SK-N-DZ (cell line): ENCODE results near the gene PRX.
"Not testable (repeated sequence)": the region's sequence is repeated elsewhere in the genome, so short reads cannot be mapped to it uniquely, and the experiment has no call there.

Experiments used
- DNase-seq: peaks from one replicate; pipeline ENCODE4 v3.0.0-alpha.2; 2015; ENCODE audit warnings: low spot score

PRX gene

DNA sequence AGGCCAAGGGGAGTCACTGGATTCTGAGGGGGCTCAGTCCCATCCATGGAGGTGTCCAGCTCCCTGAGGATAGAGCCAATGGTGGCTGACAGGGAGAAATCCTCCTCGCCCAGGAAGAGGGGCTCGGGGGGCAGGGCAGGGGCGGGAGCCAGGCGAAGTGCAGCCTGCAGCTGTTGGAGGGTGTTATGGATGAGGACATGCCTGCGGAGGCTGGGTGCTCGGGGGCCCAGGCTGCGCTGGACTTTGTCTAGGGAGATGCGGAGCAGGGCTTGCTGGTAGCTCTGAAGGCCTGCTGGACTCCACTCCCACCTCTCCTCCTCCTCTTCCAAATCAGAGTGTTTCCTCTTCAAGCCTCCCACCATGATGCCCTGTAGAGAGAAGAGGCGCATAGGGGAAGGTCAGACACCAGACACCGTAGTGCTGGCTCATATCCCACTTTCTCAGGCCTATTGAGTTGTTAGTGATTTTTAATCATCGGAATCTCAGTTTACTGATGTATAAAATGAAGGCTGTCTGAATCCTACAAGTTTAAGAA lies 28.6 kb upstream of the PRX start:
- no peak for DNase-seq

GRCh38 chr19:40438284-40438683 lies 25.1 kb upstream of the PRX start:
- no peak for DNase-seq

DNA sequence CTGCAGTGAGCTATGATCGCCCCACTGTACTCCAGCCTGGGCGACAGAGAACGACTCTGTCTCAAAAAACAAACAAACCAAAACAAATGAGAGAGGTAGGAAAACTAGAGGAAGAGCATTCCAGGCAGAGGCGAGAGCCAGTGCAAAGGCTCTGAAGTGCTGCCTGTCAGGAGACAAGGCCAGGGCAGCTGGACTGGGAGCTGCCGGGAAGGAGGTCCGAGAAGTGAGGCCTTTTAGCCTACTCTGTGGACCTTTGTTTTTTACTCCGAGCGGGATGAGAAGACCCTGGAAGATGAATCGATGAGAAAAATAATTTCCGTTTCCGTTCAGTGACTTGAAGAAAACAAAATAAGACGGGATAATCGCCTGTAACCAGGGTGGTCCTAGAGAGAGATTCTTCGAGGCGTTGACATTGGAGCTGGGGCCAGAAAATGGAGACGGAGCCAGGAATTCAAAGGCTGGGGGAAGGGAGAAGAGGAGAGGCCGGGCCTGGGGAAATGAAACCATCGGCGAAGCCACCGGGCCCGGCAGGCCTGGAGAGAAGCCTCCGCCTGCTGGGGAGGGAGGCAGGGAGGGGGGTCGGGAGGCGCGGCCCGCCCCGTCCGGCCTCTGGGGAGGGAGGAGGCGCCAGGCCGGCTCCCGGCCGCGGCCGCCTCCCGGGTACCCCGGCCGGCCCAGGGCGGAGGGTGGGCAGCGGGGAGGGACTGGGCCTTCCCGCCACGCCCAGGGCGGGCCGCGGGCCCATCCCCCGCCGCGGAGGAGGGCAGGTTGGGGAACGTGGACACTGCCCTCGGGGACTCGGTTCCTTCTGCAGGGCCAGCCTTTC lies 20.4 kb upstream of the PRX start:
- DNase-seq, result peak; percentile 81

GRCh38 chr19:40432760-40433159 lies 19.6 kb upstream of the PRX start:
- DNase-seq, result not testable (repeated sequence)

DNA sequence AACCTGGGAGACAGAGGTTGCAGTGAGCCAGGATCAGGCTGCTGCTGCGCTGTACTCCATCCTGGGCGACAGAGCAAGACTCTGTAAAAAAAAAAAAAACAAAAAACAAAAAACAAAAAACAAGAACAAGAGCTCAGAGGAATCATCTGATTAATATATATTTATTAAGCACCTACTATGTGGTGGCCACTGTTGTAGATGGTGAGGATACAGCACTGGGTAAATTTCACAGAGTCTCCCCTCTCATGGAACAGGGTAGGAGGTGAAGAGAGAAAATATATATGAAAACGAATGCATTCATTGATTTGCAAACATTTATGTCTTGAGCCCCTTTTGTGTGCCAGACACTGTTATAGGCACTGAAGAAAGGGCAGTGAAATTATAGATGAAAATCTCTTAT lies 18.5 kb upstream of the PRX start:
- DNase-seq, result no peak

DNA sequence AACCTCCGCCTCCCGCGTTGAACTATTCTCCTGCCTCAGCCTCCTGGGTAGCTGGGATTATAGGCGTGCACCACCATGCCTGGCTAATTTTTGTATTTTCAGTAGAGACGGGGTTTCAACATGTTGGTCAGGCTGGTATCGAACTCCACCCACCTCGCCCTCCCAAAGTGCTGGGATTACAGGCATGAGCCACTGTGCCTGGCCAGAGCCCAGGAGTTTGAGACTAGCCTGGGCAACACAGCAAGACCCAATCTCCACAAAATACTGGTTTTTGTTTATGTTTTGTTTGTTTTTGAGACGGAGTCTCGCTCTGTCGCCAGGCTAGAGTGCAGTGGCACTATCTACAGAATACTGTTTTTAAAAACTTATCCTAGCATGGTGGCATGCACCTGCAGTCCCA lies 17.1 kb upstream of the PRX start:
- not testable (repeated sequence) for DNase-seq

- DNase-seq, result not testable (repeated sequence)
Observed at GRCh38 chr19:40428197-40428596, 15.0 kb upstream of the PRX start.

GRCh38 chr19:40425450-40426287 lies 12.5 kb upstream of the PRX start, which contains the start of gene SERTAD1:
Gene SERTAD1, minus strand, starts transcription at chr19:40425992. Its CDS starts 2,446 bp downstream, at chr19:40423546.
- DNase-seq, result peak; percentile 99

- DNase-seq, result no peak
Observed at GRCh38 chr19:40424637-40425449, 11.7 kb upstream of the PRX start.

GRCh38 chr19:40423938-40424337 lies 10.8 kb upstream of the PRX start:
- DNase-seq, result no peak

GRCh38 chr19:40422748-40423566 lies 9.8 kb upstream of the PRX start:
- no peak for DNase-seq

DNA sequence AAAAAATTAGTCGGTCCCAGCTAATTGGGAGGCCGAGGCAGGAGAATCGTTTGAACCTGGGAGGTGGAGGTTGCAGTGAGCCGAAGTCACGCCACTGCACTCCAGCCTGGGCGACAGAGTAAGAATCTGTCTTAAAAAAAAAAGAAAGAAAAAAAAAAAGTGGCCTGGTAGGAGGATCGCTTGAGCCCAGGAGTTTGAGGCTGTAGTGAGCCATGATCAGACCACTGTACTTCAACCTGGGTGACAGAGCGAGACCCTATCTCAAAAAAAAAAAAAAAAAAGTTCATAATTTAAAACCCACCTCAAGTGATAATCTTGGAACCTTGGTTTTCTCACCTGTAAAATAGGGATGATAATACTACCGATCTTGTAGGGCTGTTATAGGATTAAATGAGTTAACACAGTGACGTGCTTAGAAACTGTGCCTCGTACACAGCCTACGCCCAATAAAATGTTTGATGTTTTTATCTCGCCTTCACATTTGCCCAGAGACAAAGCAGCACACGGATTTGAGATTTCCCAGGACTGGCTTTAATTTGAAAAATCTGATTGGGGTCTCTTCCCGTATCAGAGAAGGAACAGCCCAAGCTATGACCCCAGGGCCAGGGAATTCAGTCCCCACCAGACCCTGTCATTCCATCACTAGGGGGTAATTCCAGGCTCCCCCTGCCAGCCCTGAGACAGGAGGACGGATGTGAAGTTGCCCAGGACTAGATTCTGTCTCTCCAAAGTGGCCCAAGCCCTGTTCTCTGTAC lies 9.0 kb upstream of the PRX start:
- peak; percentile 72 for DNase-seq

DNA sequence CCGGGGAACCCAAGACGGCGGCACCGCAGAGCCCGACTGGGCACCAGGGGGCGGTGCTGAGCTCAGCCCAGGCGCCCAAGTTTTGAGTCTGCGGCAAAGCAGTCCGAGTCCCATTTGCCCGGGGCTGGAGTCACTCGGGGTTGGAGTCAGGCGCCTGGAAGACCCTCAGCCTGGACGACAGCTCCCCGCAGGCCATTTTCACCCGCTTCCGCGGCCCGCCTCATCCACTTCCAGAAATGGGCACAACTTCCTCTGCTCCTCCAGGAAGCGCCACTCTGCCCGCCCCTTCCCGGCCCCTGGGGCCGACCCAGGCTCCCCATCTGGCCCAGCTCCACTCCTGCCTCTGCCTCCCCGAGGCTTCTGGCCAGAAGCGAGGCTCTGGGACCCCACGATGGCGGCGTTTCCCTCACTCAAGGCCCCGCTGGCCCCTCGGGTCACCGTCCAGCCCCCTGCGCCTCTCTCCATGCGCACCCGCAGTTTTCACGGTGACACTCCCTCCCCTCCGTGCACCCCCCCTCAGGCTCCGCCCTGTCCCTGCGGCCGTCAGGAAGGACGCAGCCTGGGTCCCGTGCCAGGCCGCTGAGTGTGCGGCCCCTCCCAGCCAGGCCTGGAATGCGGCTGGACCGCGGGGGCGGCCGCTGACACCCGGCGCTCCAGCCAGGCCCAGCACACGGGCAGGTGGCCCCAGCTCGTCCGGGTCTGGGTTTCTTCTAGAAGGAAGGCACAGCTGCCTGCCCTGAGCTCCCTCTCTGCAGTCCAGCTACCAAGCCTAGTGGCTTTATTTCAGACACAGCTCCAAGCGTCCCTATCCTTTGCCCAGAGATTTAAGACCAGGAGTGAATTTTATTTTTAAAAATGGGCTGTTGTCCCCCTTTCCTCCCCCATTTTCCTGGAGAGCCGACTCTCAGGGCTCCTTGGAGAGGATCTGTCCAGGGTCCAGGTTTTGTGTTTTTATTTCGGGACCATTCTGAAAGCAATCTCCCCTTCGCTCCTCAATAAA lies 7.9 kb upstream of the PRX start:
- DNase-seq, result peak; percentile 87

- no peak for DNase-seq
Observed at GRCh38 chr19:40420451-40420765, 7.2 kb upstream of the PRX start.

- no peak for DNase-seq
Observed at GRCh38 chr19:40419780-40420179, 6.6 kb upstream of the PRX start.

GRCh38 chr19:40419066-40419612 lies 6.0 kb upstream of the PRX start:
- DNase-seq, result no peak

GRCh38 chr19:40418040-40418439 lies 4.9 kb upstream of the PRX start:
- DNase-seq, result no peak

DNA sequence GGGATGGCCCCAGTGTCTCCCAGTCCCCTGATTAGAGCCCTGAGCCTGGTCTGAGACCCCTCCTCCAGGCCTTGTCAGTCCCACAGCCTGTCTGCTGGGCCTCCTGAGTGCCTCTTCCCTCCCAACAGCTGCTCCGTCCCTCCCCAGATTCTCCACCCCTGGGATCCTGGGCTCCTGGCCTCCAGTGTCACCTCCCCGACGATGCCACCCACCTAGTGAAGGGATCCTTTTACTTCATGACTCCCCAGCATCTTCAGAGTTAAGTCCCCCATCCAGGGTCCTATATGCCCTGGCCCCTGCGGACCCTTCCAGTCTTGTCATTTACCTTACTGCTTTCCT lies 4.4 kb upstream of the PRX start:
- no peak for DNase-seq
